Calu3 (cell line): ENCODE measurements around the gene FUT6. TPM values are rescaled to one million over a fixed set of nuclear protein-coding genes. Genes with fewer than 3 reads are reported as not detected.

Experiments
- BruUV-seq: library from RNA; stranded (reverse); fragments of 400-500 nt; replicated peaks from 2 replicates; lab custom pipeline; 2021; lab: Mats Ljungman, UMichigan
- CTCF ChIA-PET: fragments of 300-600 bp; sonication (Branson Sonifier 250); formaldehyde crosslinking; loops from one replicate; lab custom pipeline; 2022; ENCODE audit warnings: antibody characterized with exemption; lab: Charles Lee
- DNase-seq: peaks from one replicate; pipeline ENCODE4 v3.0.0; 2022
- H3K27ac Mint-ChIP-seq: one replicate; pipeline ENCODE4 v1.8.0; 2022; ENCODE audit warnings: mixed read lengths; ENCODE audit not compliant: unreplicated experiment
- H3K27me3 Mint-ChIP-seq: one replicate; pipeline ENCODE4 v1.8.0; 2022; ENCODE audit warnings: mixed read lengths; ENCODE audit not compliant: unreplicated experiment
- H3K36me3 Mint-ChIP-seq: one replicate; pipeline ENCODE4 v1.8.0; 2022; ENCODE audit warnings: mild to moderate bottlenecking, moderate library complexity, mixed read lengths; ENCODE audit not compliant: insufficient read depth, unreplicated experiment
- H3K4me1 Mint-ChIP-seq: one replicate; pipeline ENCODE4 v1.8.0; 2022; ENCODE audit warnings: mild to moderate bottlenecking, low read depth, mixed read lengths; ENCODE audit not compliant: unreplicated experiment
- H3K4me3 Mint-ChIP-seq: one replicate; pipeline ENCODE4 v1.8.0; 2022; ENCODE audit warnings: mild to moderate bottlenecking, low read depth, moderate library complexity, mixed read lengths; ENCODE audit not compliant: unreplicated experiment
- H3K9me3 Mint-ChIP-seq: one replicate; pipeline ENCODE4 v1.8.0; 2022; ENCODE audit warnings: low read depth, mixed read lengths; ENCODE audit not compliant: unreplicated experiment
- intact Hi-C: fragments of 100-400 bp; cut with micrococcal nuclease; formaldehyde crosslinking; loops from one replicate; pipeline ENCODE4 v1.10.0; 2022; ENCODE audit not compliant: unreplicated experiment
- total RNA-seq: library from RNA; stranded (reverse); gene quantifications from 2 replicates; pipeline ENCODE4 v1.2.3, GENCODE V29; 2022
- TF ChIP-seq, protein P1 (sequence below): fragments of 200-600 bp; IDR thresholded peaks from one replicate; pipeline ENCODE4 v1.8.0; 2022; ENCODE audit warnings: antibody characterized with exemption; ENCODE audit not compliant: unreplicated experiment

FUT6 gene
- total RNA-seq, 1 experiment from 2014 or later: 1.8 TPM

GRCh38 chr19:5867201-5868136 lies 28.0 kb upstream of the FUT6 start:
- CTCF ChIA-PET: no interaction called here
- no peaks in the 10 kb centered on the region for H3K4me1 Mint-ChIP-seq
- no peak for DNase-seq
- BruUV-seq: no TSS peak
- peaks cover 4% of the 10 kb centered on the region for H3K36me3 Mint-ChIP-seq
- TF ChIP-seq, protein P1, sequence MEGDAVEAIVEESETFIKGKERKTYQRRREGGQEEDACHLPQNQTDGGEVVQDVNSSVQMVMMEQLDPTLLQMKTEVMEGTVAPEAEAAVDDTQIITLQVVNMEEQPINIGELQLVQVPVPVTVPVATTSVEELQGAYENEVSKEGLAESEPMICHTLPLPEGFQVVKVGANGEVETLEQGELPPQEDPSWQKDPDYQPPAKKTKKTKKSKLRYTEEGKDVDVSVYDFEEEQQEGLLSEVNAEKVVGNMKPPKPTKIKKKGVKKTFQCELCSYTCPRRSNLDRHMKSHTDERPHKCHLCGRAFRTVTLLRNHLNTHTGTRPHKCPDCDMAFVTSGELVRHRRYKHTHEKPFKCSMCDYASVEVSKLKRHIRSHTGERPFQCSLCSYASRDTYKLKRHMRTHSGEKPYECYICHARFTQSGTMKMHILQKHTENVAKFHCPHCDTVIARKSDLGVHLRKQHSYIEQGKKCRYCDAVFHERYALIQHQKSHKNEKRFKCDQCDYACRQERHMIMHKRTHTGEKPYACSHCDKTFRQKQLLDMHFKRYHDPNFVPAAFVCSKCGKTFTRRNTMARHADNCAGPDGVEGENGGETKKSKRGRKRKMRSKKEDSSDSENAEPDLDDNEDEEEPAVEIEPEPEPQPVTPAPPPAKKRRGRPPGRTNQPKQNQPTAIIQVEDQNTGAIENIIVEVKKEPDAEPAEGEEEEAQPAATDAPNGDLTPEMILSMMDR: no peak
- peaks cover 7% of the 10 kb centered on the region for H3K27me3 Mint-ChIP-seq
- intact Hi-C loops: no loop called here
- H3K9me3 Mint-ChIP-seq: no peaks in the 10 kb centered on the region
- no peak overlapping the region for H3K27ac Mint-ChIP-seq
- no peak overlapping the region for H3K4me3 Mint-ChIP-seq

- no peak overlapping the region for H3K4me3 Mint-ChIP-seq
- BruUV-seq: no TSS peak
- H3K27me3 Mint-ChIP-seq: peaks cover 7% of the 10 kb centered on the region
- TF ChIP-seq, protein P1: no peak
- no peak overlapping the region for H3K27ac Mint-ChIP-seq
- H3K36me3 Mint-ChIP-seq: peaks cover 4% of the 10 kb centered on the region
- intact Hi-C loops: no loop called here
- no peak for DNase-seq
- H3K4me1 Mint-ChIP-seq: no peaks in the 10 kb centered on the region
- CTCF ChIA-PET: no interaction called here
- no peaks in the 10 kb centered on the region for H3K9me3 Mint-ChIP-seq
Measured at GRCh38 chr19:5865772-5866171, 26.3 kb upstream of the FUT6 start.

DNA sequence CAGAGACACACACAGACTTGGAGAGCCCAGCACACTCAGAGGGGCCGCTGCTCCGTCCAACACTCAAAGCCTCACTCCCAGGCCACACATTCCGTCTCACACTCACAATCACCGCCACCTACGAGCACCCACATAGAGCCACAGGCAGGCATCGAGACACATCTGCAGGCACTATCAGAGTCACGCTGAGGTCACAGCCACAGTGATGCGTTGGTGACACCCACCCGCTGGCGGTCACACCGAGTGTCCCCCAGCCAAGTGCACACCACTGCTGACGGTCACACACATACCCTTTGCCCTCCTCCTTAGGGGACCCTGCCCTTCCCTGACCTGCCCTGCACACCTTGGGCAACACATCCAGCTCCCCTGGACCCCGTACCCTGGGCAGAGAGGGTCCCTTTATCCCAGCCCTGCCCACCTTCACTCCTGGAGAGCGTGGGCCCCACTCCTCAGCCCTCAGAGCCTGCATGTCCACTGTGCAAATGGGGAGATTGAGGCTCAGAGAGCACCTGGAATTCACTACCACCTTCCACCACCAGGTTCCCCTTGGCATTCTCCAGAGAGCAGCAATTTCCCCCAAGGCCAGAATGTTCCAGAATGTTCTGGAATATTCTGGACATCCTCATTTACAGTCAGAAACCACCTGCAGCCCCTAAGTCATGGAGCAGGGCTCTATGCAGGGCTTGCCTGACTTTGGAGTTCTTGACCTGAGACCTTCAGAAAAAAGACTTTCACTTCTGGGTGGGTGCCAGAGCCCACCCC lies 25.4 kb upstream of the FUT6 start:
- intact Hi-C loops: no loop called here
- DNase-seq: no peak
- CTCF ChIA-PET: no interaction called here
- no peak overlapping the region for H3K27ac Mint-ChIP-seq
- no peak overlapping the region for H3K4me3 Mint-ChIP-seq
- TF ChIP-seq, protein P1: no peak
- no peaks in the 10 kb centered on the region for H3K4me1 Mint-ChIP-seq
- H3K27me3 Mint-ChIP-seq: peaks cover 7% of the 10 kb centered on the region
- no TSS peak for BruUV-seq
- H3K36me3 Mint-ChIP-seq: peaks cover 4% of the 10 kb centered on the region
- H3K9me3 Mint-ChIP-seq: no peaks in the 10 kb centered on the region

DNA sequence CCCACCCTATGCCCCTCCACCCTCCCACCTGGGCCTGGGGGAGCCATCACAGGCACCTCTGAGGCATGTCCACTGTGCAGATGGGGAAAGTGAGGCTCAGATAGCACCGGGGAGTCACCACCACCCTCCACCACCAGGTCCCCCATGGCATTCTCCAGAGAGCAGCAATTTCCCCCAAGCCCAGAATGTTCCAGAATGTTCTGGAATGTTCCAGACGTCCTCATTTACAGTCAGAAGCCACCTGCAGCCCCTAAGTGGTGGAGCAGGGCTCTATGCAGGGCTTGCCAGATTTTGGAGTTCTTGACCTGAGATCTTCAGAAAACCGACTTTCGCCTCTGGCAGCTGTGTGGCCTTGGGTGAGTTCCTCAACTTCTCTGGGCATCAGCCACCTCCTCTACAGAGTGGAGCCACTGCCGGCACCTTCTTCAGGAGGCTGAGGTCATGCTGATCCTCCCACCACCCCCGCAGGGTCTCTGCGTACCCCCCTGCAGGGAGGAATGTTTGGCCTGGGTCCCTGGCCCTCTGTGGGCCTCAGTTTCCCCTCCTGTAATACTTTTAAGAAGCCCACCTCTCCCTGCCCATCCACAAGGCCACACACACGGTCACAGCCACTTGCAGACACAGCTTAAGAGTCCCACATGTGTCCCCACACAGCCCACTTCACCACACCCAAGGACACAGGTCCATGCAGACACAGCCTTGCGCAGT lies 24.7 kb upstream of the FUT6 start:
- Mint-ChIP-seq H3K9me3 (no peaks in the 10 kb centered on the region), H3K36me3 (peaks cover 4% of the 10 kb centered on the region), H3K4me1 (no peaks in the 10 kb centered on the region), H3K4me3 (no peak overlapping the region), H3K27me3 (peaks cover 7% of the 10 kb centered on the region), H3K27ac (no peak overlapping the region)
- no peak for DNase-seq
- intact Hi-C loops: no loop called here
- TF ChIP-seq, protein P1: no peak
- CTCF ChIA-PET: no interaction called here
- BruUV-seq: no TSS peak
